Transverse colon (tissue), 4 donors: ENCODE data around the gene MYO5B. TPM values are rescaled to one million over a fixed set of nuclear protein-coding genes. Genes with fewer than 3 reads are reported as not detected.

Experiments
- DNase-seq: peaks from one replicate; pipeline ENCODE4 v3.0.0-alpha.2; 2019
- H3K27ac ChIP-seq, 4 donors: fragments of 200-600 bp; sonication (generic); 2 replicates each; pipeline ENCODE4 v1.5.1; 2016 to 2018; ENCODE audit warnings: inconsistent platforms in 4 of 4
- H3K27me3 ChIP-seq: fragments of 200-600 bp; sonication (generic); 2 replicates; pipeline ENCODE4 v1.5.1; 2017; ENCODE audit warnings: inconsistent platforms
- H3K36me3 ChIP-seq, 4 donors: fragments of 200-600 bp; sonication (generic); 2 replicates each; pipeline ENCODE4 v1.5.1; 2017 to 2019; ENCODE audit warnings: inconsistent platforms in 4 of 4
- H3K4me1 ChIP-seq, 4 donors: fragments of 200-600 bp; sonication (generic); 2 replicates each; pipeline ENCODE4 v1.5.1; 2017 to 2020; ENCODE audit warnings: inconsistent platforms in 4 of 4
- H3K4me3 ChIP-seq, 4 donors: fragments of 200-600 bp; sonication (generic); 1 replicate in 1 of 4; 2 replicates in 3 of 4; pipeline versions ENCODE4 v1.5.1 to v1.6.1; 2017 to 2019; ENCODE audit warnings: inconsistent platforms in 4 of 4
- H3K9me3 ChIP-seq, 2 donors: fragments of 200-600 bp; sonication (generic); 2 replicates each; pipeline ENCODE4 v1.5.1; 2017 to 2019; ENCODE audit warnings: inconsistent platforms in 2 of 2
- CTCF ChIP-seq, 5 experiments: fragments of 200-600 bp in 3 of 5; fragments of 450-650 bp in 2 of 5; sonication (generic) in 3 of 5; IDR thresholded peaks; 1 replicate in 2 of 5; 2 replicates in 3 of 5; pipeline ENCODE4 v1.5.1; 2016 to 2017; ENCODE audit warnings: antibody characterized with exemption in 5 of 5, inconsistent platforms in 3 of 5, mild to moderate bottlenecking in 2 of 5, moderate library complexity in 1 of 5
- EP300 ChIP-seq: sonication (generic); formaldehyde crosslinking; IDR thresholded peaks from one replicate; pipeline ENCODE4 v1.6.1; 2017; ENCODE audit warnings: antibody characterized with exemption, low read depth
- POLR2A ChIP-seq: fragments of 450-650 bp; IDR thresholded peaks from one replicate; pipeline ENCODE4 v1.6.1; 2016; ENCODE audit warnings: antibody characterized with exemption, mild to moderate bottlenecking, moderate library complexity
- POLR2AphosphoS5 ChIP-seq, 3 donors: sonication (generic); formaldehyde crosslinking; IDR thresholded peaks; one replicate each; pipeline ENCODE4 v1.6.1; 2016; ENCODE audit warnings: antibody characterized with exemption in 3 of 3
- WGBS, 2 donors: methylation state at CpG; one replicate each; pipeline ENCODE4 v1.1.5; 2018; ENCODE audit warnings: low coverage in 1 of 2; 5-methylcytosine and 5-hydroxymethylcytosine counted together
- in situ Hi-C, 4 donors: fragments of 200-750 bp; cut with MboI; loops; one replicate each; pipeline versions ENCODE4 v1.15.0 to v1.15.1; 2017; ENCODE audit warnings: low sequenced_read_pairs in 3 of 4, low pct_ligation_motif_present in 1 of 4, low pct_unique_long_range_greater_than_20kb in 1 of 4
- intact Hi-C: fragments of 100-400 bp; cut with DNase I; formaldehyde crosslinking; loops from one replicate; pipeline ENCODE4 v1.15.1; 2023; ENCODE audit warnings: low total_unique reads
- total RNA-seq, 4 donors: library from RNA; depleted of rRNA; stranded (reverse); fragments of >200 nt; gene quantifications; one replicate each; pipeline ENCODE4 v1.1.0, GENCODE V29; 2016

MYO5B gene
- total RNA-seq, 4 donors from 2014 or later, result 96.7 to 144 (median 114) TPM

- WGBS, 2 donors, result 38 to 56% methylated on average over 2 to 6 of the region's 6 CpGs
- TF ChIP-seq POLR2AphosphoS5 (IDR thresholded peaks at IDR 0.05), result no peak
- Histone ChIP-seq H3K27me3 (peaks cover 4% of the 10 kb centered on the region), H3K4me3 (no peak overlapping the region), H3K27ac (no peak overlapping the region), H3K4me1 (no peaks in the 10 kb centered on the region), H3K9me3 (no peaks in the 10 kb centered on the region), H3K36me3 (no peaks in the 10 kb centered on the region)
- no peak for DNase-seq
- in situ Hi-C loops, result no loop called here
- intact Hi-C loops, result no loop called here
These were observed 274.2 kb downstream of the MYO5B start for GRCh38 chr18:49920731-49921130.

GRCh38 chr18:49917742-49918141, 277.2 kb downstream of the MYO5B start:
- H3K27me3 ChIP-seq, result peaks cover 4% of the 10 kb centered on the region
- no peak overlapping the region for H3K27ac ChIP-seq
- no peaks in the 10 kb centered on the region for H3K9me3 ChIP-seq
- intact Hi-C loops, result no loop called here
- no peak overlapping the region for H3K4me3 ChIP-seq
- WGBS, 2 donors, result 84% methylated on average over 5 of the region's 5 CpGs; no CpG with 5 or more reads in 1 of the 2 donors
- DNase-seq, result no peak
- H3K4me1 ChIP-seq, result no peaks in the 10 kb centered on the region
- no peak for TF ChIP-seq EP300
- TF ChIP-seq CTCF (IDR thresholded peaks at IDR 0.05), result no peak
- TF ChIP-seq POLR2AphosphoS5 (IDR thresholded peaks at IDR 0.05), result no peak
- TF ChIP-seq POLR2A, result no peak
- no peaks in the 10 kb centered on the region for H3K36me3 ChIP-seq
- in situ Hi-C loops, result no loop called here

GRCh38 chr18:49915352-49915751, 279.6 kb downstream of the MYO5B start:
- intact Hi-C loops, result no loop called here
- no peaks in the 10 kb centered on the region for H3K9me3 ChIP-seq
- DNase-seq, result no peak
- TF ChIP-seq CTCF (IDR thresholded peaks at IDR 0.05) (no peak), POLR2AphosphoS5 (IDR thresholded peaks at IDR 0.05) (no peak), POLR2A (no peak)
- H3K27me3 ChIP-seq, result no peaks in the 10 kb centered on the region
- no peaks in the 10 kb centered on the region for H3K4me1 ChIP-seq
- no peak overlapping the region for H3K4me3 ChIP-seq
- in situ Hi-C loops, result no loop called here
- no peaks in the 10 kb centered on the region for H3K36me3 ChIP-seq
- WGBS, 2 donors, result 75% methylated on average over 7 of the region's 7 CpGs; no CpG with 5 or more reads in 1 of the 2 donors
- H3K27ac ChIP-seq, result no peak overlapping the region

GRCh38 chr18:49913221-49913620, 281.7 kb downstream of the MYO5B start:
- Histone ChIP-seq H3K27me3 (no peaks in the 10 kb centered on the region), H3K36me3 (no peaks in the 10 kb centered on the region), H3K4me1 (no peaks in the 10 kb centered on the region), H3K27ac (no peak overlapping the region), H3K4me3 (no peak overlapping the region), H3K9me3 (no peaks in the 10 kb centered on the region)
- in situ Hi-C loops, result no loop called here
- WGBS, 2 donors, result 82 to 84% methylated on average over 3 of the region's 3 CpGs
- DNase-seq, result no peak
- TF ChIP-seq POLR2A, result no peak
- no peak for TF ChIP-seq EP300
- no peak for TF ChIP-seq POLR2AphosphoS5 (IDR thresholded peaks at IDR 0.05)
- no peak for TF ChIP-seq CTCF (IDR thresholded peaks at IDR 0.05)
- intact Hi-C loops, result no loop called here

- Histone ChIP-seq H3K4me3 (no peak overlapping the region), H3K27me3 (no peaks in the 10 kb centered on the region), H3K9me3 (no peaks in the 10 kb centered on the region), H3K4me1 (no peaks in the 10 kb centered on the region), H3K27ac (no peak overlapping the region), H3K36me3 (no peaks in the 10 kb centered on the region)
- WGBS, 2 donors, result 57% methylated on average over 4 of the region's 4 CpGs; no CpG with 5 or more reads in 1 of the 2 donors
- intact Hi-C loops, result no loop called here
- no peak for DNase-seq
- TF ChIP-seq CTCF (IDR thresholded peaks at IDR 0.05) (no peak), POLR2A (no peak), EP300 (no peak), POLR2AphosphoS5 (IDR thresholded peaks at IDR 0.05) (no peak)
- in situ Hi-C loops, result no loop called here
These were observed 283.5 kb downstream of the MYO5B start for GRCh38 chr18:49911427-49911826.
